GM23338 (cell line): ENCODE measurements around the gene TYW5. TPM values are rescaled to one million over a fixed set of nuclear protein-coding genes. Genes with fewer than 3 reads are reported as not detected.

Experiments
- ATAC-seq: fragments of 200-7000 bp; cut with Tn5 transposase; 3 replicates; pipeline ENCODE4 v1.9.1; 2020
- DNase-seq: peaks from one replicate; pipeline ENCODE4 v3.0.0-alpha.2; 2015; ENCODE audit warnings: low spot score
- H2AFZ ChIP-seq: fragments of 200-600 bp; sonication (generic); 2 replicates; pipeline ENCODE4 v1.8.0; 2016; ENCODE audit warnings: antibody characterized with exemption, mild to moderate bottlenecking, moderate library complexity
- H3F3A ChIP-seq: fragments of 200-600 bp; sonication (generic); replicated peaks from 2 replicates; pipeline ENCODE4 v1.8.0; 2017; ENCODE audit warnings: antibody characterized with exemption, mixed run types, low read depth
- H3K27ac ChIP-seq: fragments of 200-600 bp; sonication (generic); 2 replicates; pipeline ENCODE4 v1.6.1; 2016; ENCODE audit warnings: low read depth
- H3K27me3 ChIP-seq: fragments of 200-600 bp; sonication (generic); 2 replicates; pipeline ENCODE4 v1.8.0; 2016; ENCODE audit warnings: mild to moderate bottlenecking, mixed run types, moderate library complexity; ENCODE audit not compliant: insufficient read depth
- H3K36me3 ChIP-seq: fragments of 200-600 bp; sonication (generic); 2 replicates; pipeline ENCODE4 v1.8.0; 2016; ENCODE audit warnings: mild to moderate bottlenecking; ENCODE audit not compliant: insufficient read depth
- H3K4me1 ChIP-seq: fragments of 200-600 bp; sonication (generic); 2 replicates; pipeline ENCODE4 v1.8.0; 2016; ENCODE audit warnings: mild to moderate bottlenecking, moderate library complexity; ENCODE audit not compliant: insufficient read depth
- H3K4me2 ChIP-seq: fragments of 200-600 bp; sonication (generic); 2 replicates; pipeline ENCODE4 v1.7.1; 2017; ENCODE audit warnings: mixed run types
- H3K4me3 ChIP-seq: fragments of 200-600 bp; sonication (generic); 2 replicates; pipeline ENCODE4 v1.6.1; 2016; ENCODE audit warnings: mixed run types
- H3K79me2 ChIP-seq: fragments of 200-600 bp; sonication (generic); replicated peaks from 2 replicates; pipeline ENCODE4 v1.8.0; 2017; ENCODE audit warnings: mild to moderate bottlenecking; ENCODE audit not compliant: insufficient read depth
- H3K9me2 ChIP-seq: fragments of 200-600 bp; sonication (generic); 2 replicates; pipeline ENCODE4 v1.8.0; 2017; ENCODE audit not compliant: insufficient read depth
- H4K20me1 ChIP-seq: fragments of 200-600 bp; sonication (generic); replicated peaks from 2 replicates; pipeline ENCODE4 v1.8.0; 2017; ENCODE audit warnings: mild to moderate bottlenecking; ENCODE audit not compliant: insufficient read depth
- H3K27ac Mint-ChIP-seq: 2 replicates; pipeline ENCODE4 v1.8.0; 2020; ENCODE audit warnings: inconsistent platforms, mild to moderate bottlenecking, moderate library complexity, mixed read lengths
- H3K27me3 Mint-ChIP-seq: 3 replicates; pipeline ENCODE4 v1.8.0; 2022; ENCODE audit warnings: low read depth, mild to moderate bottlenecking, moderate library complexity, mixed read lengths, inconsistent platforms; ENCODE audit not compliant: insufficient read depth, poor library complexity
- H3K36me3 Mint-ChIP-seq: 3 replicates; pipeline ENCODE4 v1.8.0; 2021; ENCODE audit warnings: low read depth, mild to moderate bottlenecking, inconsistent platforms, moderate library complexity, mixed read lengths
- H3K4me1 Mint-ChIP-seq: 3 replicates; pipeline ENCODE4 v1.8.0; 2020; ENCODE audit warnings: mild to moderate bottlenecking, inconsistent platforms, mixed read lengths
- H3K4me3 Mint-ChIP-seq: 3 replicates; pipeline ENCODE4 v1.8.0; 2021; ENCODE audit warnings: moderate library complexity, mild to moderate bottlenecking, inconsistent platforms, mixed read lengths
- H3K9me3 Mint-ChIP-seq: 3 replicates; pipeline ENCODE4 v1.8.0; 2020; ENCODE audit warnings: moderate library complexity, mild to moderate bottlenecking, inconsistent platforms, mixed read lengths
- CREB1 ChIP-seq: fragments of 250-450 bp; sonication (Bioruptor Pico); IDR thresholded peaks from 2 replicates; pipeline ENCODE4 v1.5.0; 2020; ENCODE audit warnings: low read depth, mild to moderate bottlenecking, moderate library complexity
- JUNB ChIP-seq: IDR thresholded peaks from one replicate; pipeline ENCODE4 v1.6.1; 2016; ENCODE audit warnings: antibody characterized with exemption; ENCODE audit not compliant: unreplicated experiment
- REST ChIP-seq: IDR thresholded peaks from one replicate; pipeline ENCODE4 v1.6.1; 2018; ENCODE audit warnings: antibody characterized with exemption; ENCODE audit not compliant: unreplicated experiment
- ZNF462 ChIP-seq: fragments of 250-450 bp; sonication (Bioruptor Pico); IDR thresholded peaks from 2 replicates; pipeline ENCODE4 v1.5.0; 2020; ENCODE audit warnings: mild to moderate bottlenecking, moderate library complexity
- polyA plus RNA-seq: library from polyadenylated mRNA; unstranded; fragments of >200 nt; fragmentation: Nextera tagmentation; extraction: Ambion mirVana; gene quantifications from 2 replicates; pipeline ENCODE4 v1.2.1, GENCODE V29; 2016
- total RNA-seq: library from RNA; depleted of rRNA; stranded (reverse); fragments of >200 nt; shearing (Covaris generic); gene quantifications from 2 replicates; pipeline ENCODE4 v1.2.3, GENCODE V29; 2014
- TF ChIP-seq, protein P1 (sequence below), 2 experiments: fragments of 200-600 bp in 1 of 2; sonication (generic) in 1 of 2; conservative IDR thresholded peaks; 2 replicates each; pipeline versions ENCODE4 v1.5.1 to v1.6.1; 2016 to 2017; ENCODE audit warnings: antibody characterized with exemption in 2 of 2, low read depth in 2 of 2, mild to moderate bottlenecking in 2 of 2, moderate library complexity in 1 of 2
- TF ChIP-seq, protein P2 (sequence below): IDR thresholded peaks from 2 replicates; pipeline ENCODE4 v1.6.1; 2016; ENCODE audit warnings: antibody characterized with exemption

The TYW5 gene
- total and polyA plus RNA-seq, 2 experiments from 2014 or later: 12.4 to 19.6 TPM

GRCh38 chr2:199958014-199958413, 2.7 kb upstream of the TYW5 start (continued):
- TF ChIP-seq, protein P1, sequence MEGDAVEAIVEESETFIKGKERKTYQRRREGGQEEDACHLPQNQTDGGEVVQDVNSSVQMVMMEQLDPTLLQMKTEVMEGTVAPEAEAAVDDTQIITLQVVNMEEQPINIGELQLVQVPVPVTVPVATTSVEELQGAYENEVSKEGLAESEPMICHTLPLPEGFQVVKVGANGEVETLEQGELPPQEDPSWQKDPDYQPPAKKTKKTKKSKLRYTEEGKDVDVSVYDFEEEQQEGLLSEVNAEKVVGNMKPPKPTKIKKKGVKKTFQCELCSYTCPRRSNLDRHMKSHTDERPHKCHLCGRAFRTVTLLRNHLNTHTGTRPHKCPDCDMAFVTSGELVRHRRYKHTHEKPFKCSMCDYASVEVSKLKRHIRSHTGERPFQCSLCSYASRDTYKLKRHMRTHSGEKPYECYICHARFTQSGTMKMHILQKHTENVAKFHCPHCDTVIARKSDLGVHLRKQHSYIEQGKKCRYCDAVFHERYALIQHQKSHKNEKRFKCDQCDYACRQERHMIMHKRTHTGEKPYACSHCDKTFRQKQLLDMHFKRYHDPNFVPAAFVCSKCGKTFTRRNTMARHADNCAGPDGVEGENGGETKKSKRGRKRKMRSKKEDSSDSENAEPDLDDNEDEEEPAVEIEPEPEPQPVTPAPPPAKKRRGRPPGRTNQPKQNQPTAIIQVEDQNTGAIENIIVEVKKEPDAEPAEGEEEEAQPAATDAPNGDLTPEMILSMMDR (conservative IDR thresholded peaks at IDR 0.05; ENCODE audit: low read depth in 2 of 2): no peak
- TF ChIP-seq, protein P2, sequence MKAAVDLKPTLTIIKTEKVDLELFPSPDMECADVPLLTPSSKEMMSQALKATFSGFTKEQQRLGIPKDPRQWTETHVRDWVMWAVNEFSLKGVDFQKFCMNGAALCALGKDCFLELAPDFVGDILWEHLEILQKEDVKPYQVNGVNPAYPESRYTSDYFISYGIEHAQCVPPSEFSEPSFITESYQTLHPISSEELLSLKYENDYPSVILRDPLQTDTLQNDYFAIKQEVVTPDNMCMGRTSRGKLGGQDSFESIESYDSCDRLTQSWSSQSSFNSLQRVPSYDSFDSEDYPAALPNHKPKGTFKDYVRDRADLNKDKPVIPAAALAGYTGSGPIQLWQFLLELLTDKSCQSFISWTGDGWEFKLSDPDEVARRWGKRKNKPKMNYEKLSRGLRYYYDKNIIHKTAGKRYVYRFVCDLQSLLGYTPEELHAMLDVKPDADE: no peak

- H3K79me2 ChIP-seq: peaks cover 76% of the 10 kb centered on the region
- peaks cover 25% of the 10 kb centered on the region for H3K4me1 Mint-ChIP-seq
- DNase-seq (no peak), ATAC-seq (no peak)
- peak overlapping the region; percentile 100 for H3K27ac Mint-ChIP-seq
- peaks cover 24% of the 10 kb centered on the region for H3K36me3 ChIP-seq
- H3K4me2 ChIP-seq: peak overlapping the region; percentile 83
- H3K4me3 ChIP-seq: peak overlapping the region; percentile 77
- H3K27ac ChIP-seq: peak overlapping the region; percentile 99
- peak overlapping the region; percentile 99 for H3K4me3 Mint-ChIP-seq
- H2AFZ ChIP-seq: peak overlapping the region; percentile 88
- no peaks in the 10 kb centered on the region for H3K27me3 ChIP-seq
- peaks cover 16% of the 10 kb centered on the region for H3K4me1 ChIP-seq
- no peaks in the 10 kb centered on the region for H3K9me2 ChIP-seq
- no peaks in the 10 kb centered on the region for H3K9me3 Mint-ChIP-seq
- TF ChIP-seq REST: no peak
- no peak for TF ChIP-seq CREB1 (CRISPR knock-in tag)
- TF ChIP-seq ZNF462 (CRISPR knock-in tag): no peak
- TF ChIP-seq JUNB: no peak
- peaks cover 17% of the 10 kb centered on the region for H3K27me3 Mint-ChIP-seq
- no peaks in the 10 kb centered on the region; the same call in none of the 2 replicates for H4K20me1 ChIP-seq
- peaks cover 33% of the 10 kb centered on the region for H3K36me3 Mint-ChIP-seq
- H3F3A ChIP-seq: no peaks in the 10 kb centered on the region
Observed at GRCh38 chr2:199956062-199956380, 730 bp upstream of the TYW5 start.
